ENCODE measurements around the gene TSNAX.

- TF ChIP-seq MAZ (IDR thresholded peaks at IDR 0.05; ENCODE audit: borderline replicate concordance, low read depth, low read length) (no peak), CTCF (conservative IDR thresholded peaks at IDR 0.05; ENCODE audit: low read depth, low read length) (no peak), SMC3 (IDR thresholded peaks at IDR 0.05; ENCODE audit: low read depth, low read length) (no peak), POLR2A (IDR thresholded peaks at IDR 0.05; ENCODE audit: low read depth, low read length) (no peak), CEBPB (IDR thresholded peaks at IDR 0.05; ENCODE audit: low read depth, low read length) (no peak), RAD21 (IDR thresholded peaks at IDR 0.05; ENCODE audit: low read length) (no peak), ELK1 (IDR thresholded peaks at IDR 0.05; ENCODE audit: borderline replicate concordance, low read depth, low read length) (no peak), RFX5 (IDR thresholded peaks at IDR 0.05; ENCODE audit: low read depth, low read length) (no peak), NFE2L2 (IDR thresholded peaks at IDR 0.05; ENCODE audit: low read depth, low read length) (no peak), MXI1 (IDR thresholded peaks at IDR 0.05; ENCODE audit: borderline replicate concordance, low read depth, low read length) (no peak), BHLHE40 (IDR thresholded peaks at IDR 0.05; ENCODE audit: low read depth, low read length) (no peak), MAFK (IDR thresholded peaks at IDR 0.05; ENCODE audit: low read depth, low read length) (no peak), FOS (IDR thresholded peaks at IDR 0.05; ENCODE audit: low read depth, low read length) (no peak)
- TF ChIP-seq, protein P1, sequence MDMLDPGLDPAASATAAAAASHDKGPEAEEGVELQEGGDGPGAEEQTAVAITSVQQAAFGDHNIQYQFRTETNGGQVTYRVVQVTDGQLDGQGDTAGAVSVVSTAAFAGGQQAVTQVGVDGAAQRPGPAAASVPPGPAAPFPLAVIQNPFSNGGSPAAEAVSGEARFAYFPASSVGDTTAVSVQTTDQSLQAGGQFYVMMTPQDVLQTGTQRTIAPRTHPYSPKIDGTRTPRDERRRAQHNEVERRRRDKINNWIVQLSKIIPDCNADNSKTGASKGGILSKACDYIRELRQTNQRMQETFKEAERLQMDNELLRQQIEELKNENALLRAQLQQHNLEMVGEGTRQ (IDR thresholded peaks at IDR 0.05; ENCODE audit: low read depth, low read length): no peak
These were observed 77.0 kb downstream of the TSNAX start for GRCh38 chr1:231605149-231606100.

Measured in IMR-90 (cell line).